SK-N-MC (cell line): Measurements from ENCODE around the gene PRPF6.
A peak's percentile ranks its signal among the peaks of the same experiment; 100 is the strongest.

Experiments used
- DNase-seq: peaks from one replicate; pipeline ENCODE4 v3.0.0-alpha.2; 2011; ENCODE audit warnings: low read depth, low spot score
- H3K27ac ChIP-seq: fragments of 200-600 bp; sonication (generic); 2 replicates; pipeline ENCODE4 v1.5.1; 2016; ENCODE audit warnings: mixed run types
- H3K36me3 ChIP-seq: fragments of 200-600 bp; sonication (generic); 2 replicates; pipeline ENCODE4 v1.6.1; 2017; ENCODE audit warnings: antibody characterized with exemption, low read length, mixed read lengths; ENCODE audit not compliant: insufficient read depth
- H3K4me3 ChIP-seq: fragments of 200-600 bp; sonication (generic); 2 replicates; pipeline ENCODE4 v1.5.1; 2016
- H3K9ac ChIP-seq: fragments of 200-600 bp; sonication (generic); 2 replicates; pipeline ENCODE4 v1.8.0; 2017; ENCODE audit warnings: mixed run types, mixed read lengths; ENCODE audit not compliant: insufficient read length
- H3K9me3 ChIP-seq: fragments of 200-600 bp; sonication (generic); 2 replicates; pipeline ENCODE4 v1.6.1; 2017; ENCODE audit warnings: low read depth, mild to moderate bottlenecking, antibody characterized with exemption, low read length, moderate library complexity, mixed read lengths
- EZH2 ChIP-seq: fragments of 200-600 bp; sonication (generic); IDR thresholded peaks from one replicate; pipeline ENCODE4 v1.6.1; 2017; ENCODE audit warnings: antibody characterized with exemption
- FOXP2 ChIP-seq: optimal IDR thresholded peaks from 2 replicates; pipeline ENCODE3; 2011; ENCODE audit warnings: mild to moderate bottlenecking, moderate library complexity; ENCODE audit not compliant: insufficient read depth; ENCODE audit errors: extremely low read length, control extremely low read depth
- POLR2AphosphoS5 ChIP-seq: IDR thresholded peaks from 2 replicates; pipeline ENCODE4 v1.6.1; 2012; ENCODE audit warnings: mild to moderate bottlenecking, low read depth, low read length, borderline replicate concordance

Gene PRPF6

DNA sequence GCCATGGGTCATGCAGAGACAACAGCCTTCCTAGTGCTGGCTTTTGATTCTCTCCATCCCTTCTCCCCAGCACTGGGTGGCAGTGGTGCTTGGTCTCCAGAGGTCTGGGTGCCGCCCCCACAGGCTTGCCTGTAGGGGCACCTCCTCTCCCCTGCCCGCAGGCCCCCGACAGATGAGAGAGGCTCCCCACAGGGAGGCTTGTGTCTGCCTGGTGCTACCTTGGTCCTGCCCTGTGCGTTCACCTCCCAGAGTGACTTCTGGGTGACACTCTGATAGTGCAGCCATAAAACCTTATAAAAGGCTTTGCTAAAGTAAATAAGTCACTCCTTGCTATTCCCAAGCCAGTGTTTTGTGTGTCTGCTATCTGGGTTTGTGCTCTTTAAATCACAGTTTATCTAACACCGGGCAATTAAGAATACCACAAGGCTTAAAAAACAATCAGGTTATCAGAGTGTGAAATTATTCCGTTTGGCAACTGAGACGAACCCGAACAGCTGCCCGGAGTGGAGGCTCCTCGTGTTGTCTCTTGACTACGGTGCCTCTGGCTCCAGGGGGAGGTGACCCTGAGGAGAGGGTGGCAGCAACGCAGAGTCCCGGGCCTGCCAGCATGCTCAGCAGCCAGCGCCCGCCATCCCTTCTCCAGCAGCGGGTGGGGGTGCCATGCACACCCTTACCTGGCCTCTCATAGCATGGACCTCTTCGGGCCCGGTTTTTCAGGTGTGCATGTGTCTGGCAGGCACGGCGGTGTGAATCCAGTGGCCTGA is 49.6 kb downstream of the PRPF6 start:
- Histone ChIP-seq H3K9me3 (no peaks in the 10 kb centered on the region), H3K36me3 (peaks cover 46% of the 10 kb centered on the region; the same call in 1 of the 2 replicates), H3K4me3 (no peak overlapping the region), H3K27ac (no peak overlapping the region), H3K9ac (no peak overlapping the region)
- TF ChIP-seq POLR2AphosphoS5, result no peak
- no peak for TF ChIP-seq FOXP2
- TF ChIP-seq EZH2, result no peak
- DNase-seq, result no peak

DNA sequence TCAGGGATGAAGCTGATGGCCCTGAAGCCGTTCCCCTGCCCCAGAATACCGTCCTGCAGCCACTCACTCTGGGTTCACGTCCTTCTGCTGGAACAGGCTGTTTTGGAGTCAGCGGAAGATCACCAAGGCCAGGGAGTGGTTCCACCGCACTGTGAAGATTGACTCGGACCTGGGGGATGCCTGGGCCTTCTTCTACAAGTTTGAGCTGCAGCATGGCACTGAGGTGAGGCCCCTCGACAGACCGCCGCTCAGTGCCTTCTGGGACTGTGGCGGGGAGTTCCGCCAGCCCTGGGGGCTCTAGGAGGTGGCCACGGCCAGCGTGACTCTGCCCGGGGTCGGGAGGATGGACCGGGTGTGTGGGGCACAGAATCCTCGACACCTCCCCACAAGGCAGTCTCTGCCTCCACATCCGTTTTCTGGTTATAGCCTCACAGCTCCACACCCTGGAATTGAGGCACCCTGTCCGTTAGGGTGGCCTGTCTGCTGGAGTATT is 50.9 kb downstream of the PRPF6 start:
- no peak overlapping the region for H3K4me3 ChIP-seq
- no peak overlapping the region for H3K27ac ChIP-seq
- no peak overlapping the region for H3K9ac ChIP-seq
- TF ChIP-seq POLR2AphosphoS5 (no peak), FOXP2 (no peak), EZH2 (no peak)
- no peaks in the 10 kb centered on the region for H3K9me3 ChIP-seq
- no peak for DNase-seq
- peaks cover 36% of the 10 kb centered on the region; the same call in 1 of the 2 replicates for H3K36me3 ChIP-seq

DNA sequence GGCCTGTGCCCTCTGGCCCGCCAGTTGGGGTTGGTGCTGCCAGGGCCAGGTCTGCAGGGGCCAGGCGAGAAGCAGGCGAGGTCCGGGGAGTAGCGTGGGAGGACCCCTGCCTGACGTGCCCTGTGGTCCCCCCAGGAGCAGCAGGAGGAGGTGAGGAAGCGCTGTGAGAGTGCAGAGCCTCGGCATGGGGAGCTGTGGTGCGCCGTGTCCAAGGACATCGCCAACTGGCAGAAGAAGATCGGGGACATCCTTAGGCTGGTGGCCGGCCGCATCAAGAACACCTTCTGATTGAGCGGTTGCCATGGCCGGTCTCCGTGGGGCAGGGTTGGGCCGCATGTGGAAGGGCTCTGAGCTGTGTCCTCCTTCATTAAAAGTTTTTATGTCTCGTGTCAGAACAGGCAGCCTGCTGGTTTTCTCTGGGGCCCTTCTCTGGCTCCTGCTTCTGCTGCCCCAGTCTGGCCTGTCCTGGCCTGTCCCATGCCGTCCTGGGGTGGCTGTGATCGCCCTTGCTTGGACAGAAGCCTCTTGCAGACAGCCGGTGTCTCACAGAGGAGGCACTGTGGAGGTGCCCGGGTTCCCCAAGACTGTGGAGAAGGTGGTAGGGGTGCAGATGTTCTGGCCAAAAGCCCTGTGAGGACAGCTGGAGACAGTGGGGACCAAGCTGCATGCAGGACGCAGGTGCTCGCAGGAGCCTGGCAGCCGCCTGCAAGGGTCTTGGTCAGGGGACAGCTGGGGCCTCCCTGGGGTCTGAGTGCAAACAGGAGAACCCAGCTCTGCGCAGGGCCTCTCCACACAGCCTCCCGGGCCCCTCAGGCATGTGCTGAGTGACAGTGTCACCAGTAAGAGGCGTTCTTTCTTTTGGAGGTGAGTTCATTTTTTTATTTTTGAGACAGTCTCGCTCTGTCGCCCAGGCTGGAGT is 52.0 kb downstream of the PRPF6 start:
- DNase-seq, result no peak
- Histone ChIP-seq H3K4me3 (no peak overlapping the region), H3K9me3 (no peaks in the 10 kb centered on the region), H3K36me3 (peaks cover 25% of the 10 kb centered on the region; the same call in 1 of the 2 replicates), H3K27ac (no peak overlapping the region), H3K9ac (no peak overlapping the region)
- TF ChIP-seq FOXP2 (no peak), POLR2AphosphoS5 (no peak), EZH2 (no peak)

DNA sequence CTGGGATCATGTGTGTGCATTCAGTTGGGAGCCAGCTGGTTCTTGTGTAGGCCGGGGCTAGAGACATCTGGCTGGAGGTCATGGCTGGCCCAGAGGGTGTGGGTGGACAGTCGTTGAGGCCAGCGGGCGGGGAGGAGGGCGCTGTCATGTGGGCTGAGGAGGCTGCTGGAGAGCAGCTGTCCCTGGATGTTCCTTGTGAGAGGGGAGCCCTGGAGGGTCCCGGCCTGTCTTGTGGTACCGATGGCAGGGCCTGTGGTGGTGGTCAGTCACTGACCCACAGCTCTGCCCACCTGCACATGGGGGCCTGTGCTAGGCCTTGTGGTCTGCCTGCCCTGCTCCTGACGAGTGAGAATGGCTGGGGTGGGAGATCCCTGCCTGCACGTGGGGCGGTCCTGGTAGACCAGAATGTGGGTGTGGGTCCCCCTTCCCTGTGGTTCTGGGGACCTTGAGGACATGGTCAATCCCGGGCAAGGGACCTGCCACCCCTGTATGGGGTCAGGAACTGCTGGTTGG is 53.1 kb downstream of the PRPF6 start:
- Histone ChIP-seq H3K27ac (no peak overlapping the region), H3K36me3 (peaks cover 19% of the 10 kb centered on the region; the same call in 1 of the 2 replicates), H3K9me3 (no peaks in the 10 kb centered on the region), H3K4me3 (no peak overlapping the region), H3K9ac (no peak overlapping the region)
- DNase-seq, result no peak
- no peak for TF ChIP-seq FOXP2
- no peak for TF ChIP-seq EZH2
- TF ChIP-seq POLR2AphosphoS5, result no peak

DNA sequence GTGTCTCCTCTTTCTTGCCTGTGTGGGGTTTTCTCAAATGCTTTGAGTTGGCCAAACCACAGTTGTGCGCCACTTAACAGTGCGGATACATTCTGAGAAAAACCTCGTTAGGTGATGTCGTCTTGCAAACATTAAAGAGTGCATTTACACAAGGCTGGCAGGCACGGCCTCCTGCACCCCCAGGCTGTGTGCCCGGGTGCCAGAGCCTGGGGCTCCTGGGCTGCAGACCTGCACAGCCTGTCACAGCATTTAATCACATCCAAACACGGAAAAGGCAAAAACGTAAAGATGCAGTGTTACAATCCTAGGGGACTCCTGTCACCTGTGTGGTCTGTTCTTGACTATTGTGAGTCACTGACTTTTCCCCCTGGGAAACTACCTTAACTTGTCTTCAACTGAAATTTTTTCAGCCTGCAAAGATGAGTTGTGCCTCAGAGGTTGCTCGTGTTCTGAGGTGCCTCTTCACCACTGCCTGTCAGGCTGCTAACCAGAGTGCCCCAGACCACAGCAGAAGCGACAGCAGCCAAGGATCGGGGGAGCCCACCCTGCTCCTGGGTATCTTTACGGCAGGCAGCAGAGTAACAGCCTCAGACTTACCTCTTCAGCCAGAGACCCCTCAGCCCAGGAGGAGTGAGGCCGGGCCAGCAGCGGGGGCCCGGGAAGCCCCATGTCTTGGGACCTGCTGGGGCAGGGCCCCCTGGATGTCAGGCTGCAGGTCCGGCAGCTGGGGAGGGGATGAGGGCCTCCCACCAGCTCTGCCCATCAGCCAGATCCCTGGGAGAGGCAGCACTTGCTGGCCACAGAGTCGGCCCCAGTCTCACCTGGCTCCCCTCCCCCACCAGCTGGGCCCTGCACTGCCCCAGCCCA is 54.4 kb downstream of the PRPF6 start:
- Histone ChIP-seq H3K36me3 (peaks cover 7% of the 10 kb centered on the region; the same call in 1 of the 2 replicates), H3K9me3 (no peaks in the 10 kb centered on the region), H3K9ac (no peak overlapping the region), H3K27ac (0 out of 2 replicates have a peak overlapping the region, but pooled peaks have one; percentile 42), H3K4me3 (no peak overlapping the region)
- DNase-seq, result no peak
- TF ChIP-seq POLR2AphosphoS5 (no peak), FOXP2 (no peak), EZH2 (no peak)

DNA sequence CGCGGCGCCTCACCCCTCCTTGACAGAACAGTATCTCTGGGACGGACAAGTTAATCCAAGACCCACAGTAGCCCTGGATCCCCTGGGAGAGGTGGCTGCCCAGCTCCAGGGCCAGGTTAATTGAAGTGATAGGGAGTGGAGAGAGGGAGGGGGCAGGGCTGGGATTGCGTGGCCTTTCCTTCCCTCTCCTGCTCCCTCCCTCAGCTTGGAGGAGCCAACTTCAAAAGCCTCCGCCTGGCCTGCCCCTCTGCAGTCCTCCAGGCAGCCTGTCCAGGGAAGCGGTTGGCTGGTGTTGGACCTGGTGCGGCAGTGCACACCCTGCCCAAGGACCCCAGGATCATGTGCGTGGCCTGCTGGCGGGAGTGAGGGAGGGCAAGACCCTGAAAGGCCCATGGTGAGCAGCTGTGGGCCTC is 55.0 kb downstream of the PRPF6 start, which contains the start of gene C20orf204:
Gene C20orf204 (plus strand): TSS at position 250 of the 413 bp plus-strand sequence. CDS start 142 bp downstream, at position 392.
- 0 out of 2 replicates have a peak within 1 kb of the TSS, but pooled peaks have one; percentile 42 for H3K27ac ChIP-seq
- DNase-seq, result no peak
- no peaks in the 10 kb centered on the region for H3K9me3 ChIP-seq
- H3K36me3 ChIP-seq, result peaks cover 5% of the 10 kb centered on the region; the same call in 1 of the 2 replicates
- H3K9ac ChIP-seq, result no peak within 1 kb of the TSS
- no peak within 1 kb of the TSS for H3K4me3 ChIP-seq
- no peak for TF ChIP-seq FOXP2
- no peak for TF ChIP-seq EZH2
- no peak for TF ChIP-seq POLR2AphosphoS5

DNA sequence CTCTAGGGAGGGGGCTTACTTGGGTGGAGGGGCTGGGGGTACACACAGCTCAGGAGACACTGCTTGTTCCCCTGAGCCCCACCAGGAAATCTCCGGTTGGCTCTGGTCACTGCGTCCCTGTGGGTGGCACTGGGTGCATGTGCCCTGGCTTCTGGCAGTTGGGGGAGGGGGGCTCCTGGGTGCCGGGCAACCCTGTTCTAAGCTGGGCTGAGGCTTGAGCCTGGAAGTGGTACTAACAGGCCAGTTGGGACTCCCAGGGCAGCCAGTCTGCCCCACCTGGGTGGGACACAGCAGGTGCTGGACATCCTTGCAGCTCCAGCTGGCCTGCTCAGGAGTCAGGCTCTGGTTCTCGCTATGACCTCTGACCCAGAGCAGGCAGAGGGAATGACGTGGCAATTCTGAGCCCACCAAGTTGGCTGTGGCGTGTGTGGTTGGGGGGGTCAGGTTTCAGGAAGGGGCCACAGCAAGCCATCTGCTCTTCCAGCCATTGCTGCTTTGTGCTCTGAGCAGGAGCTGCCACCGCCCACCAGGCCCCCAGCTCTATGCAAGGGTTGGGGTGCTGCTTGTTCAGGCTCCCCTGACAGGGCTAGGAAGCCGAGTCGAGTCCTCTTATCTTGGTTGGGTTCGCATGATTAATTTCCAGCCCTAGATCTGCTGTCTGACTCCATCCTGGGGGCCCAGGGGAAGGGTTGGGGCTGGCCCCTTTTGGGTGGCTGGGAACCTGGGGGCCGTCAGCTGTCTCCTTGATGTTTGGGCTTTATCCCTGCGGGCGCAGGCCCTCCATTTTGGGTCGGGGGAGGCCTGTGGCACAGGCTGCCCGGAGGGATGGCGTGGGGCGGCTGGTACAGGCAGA is 55.6 kb downstream of the PRPF6 start:
- no peak for DNase-seq
- Histone ChIP-seq H3K9me3 (no peaks in the 10 kb centered on the region), H3K4me3 (no peak overlapping the region), H3K27ac (no peak overlapping the region), H3K36me3 (peaks cover 4% of the 10 kb centered on the region; the same call in 1 of the 2 replicates), H3K9ac (no peak overlapping the region)
- TF ChIP-seq FOXP2 (no peak), EZH2 (no peak), POLR2AphosphoS5 (no peak)
